ENCODE results near the gene CAVIN1.
"Not testable (repeated sequence)": the region's sequence is repeated elsewhere in the genome, so short reads cannot be mapped to it uniquely, and the experiment has no call there.

CAVIN1 gene

GRCh38 chr17:42449838-42450237 lies 26.8 kb upstream of the CAVIN1 start:
- not testable (repeated sequence) for DNase-seq (ENCODE audit: low read depth in 1 of 2, low spot score in 1 of 2); H3K27me3 ChIP-seq (ENCODE audit: insufficient read depth, poor library complexity, severe bottlenecking); H3K4me3 ChIP-seq (replicated peaks; ENCODE audit: insufficient read depth, low read length); H3K27ac ChIP-seq (replicated peaks)

GRCh38 chr17:42449176-42449575 lies 26.1 kb upstream of the CAVIN1 start:
- not testable (repeated sequence) for DNase-seq (ENCODE audit: low read depth in 1 of 2, low spot score in 1 of 2); H3K27me3 ChIP-seq (ENCODE audit: insufficient read depth, poor library complexity, severe bottlenecking); H3K27ac ChIP-seq (replicated peaks); H3K4me3 ChIP-seq (replicated peaks; ENCODE audit: insufficient read depth, low read length)

GRCh38 chr17:42442196-42442565 lies 19.1 kb upstream of the CAVIN1 start:
- TF ChIP-seq SPI1 (IDR thresholded peaks at IDR 0.05; ENCODE audit: borderline replicate concordance, low read depth) (no peak), CTCF (IDR thresholded peaks at IDR 0.05; ENCODE audit: insufficient read depth, low read length) (no peak), REST (IDR thresholded peaks at IDR 0.05; ENCODE audit: insufficient replicate concordance, low read depth) (no peak), GABPA (IDR thresholded peaks at IDR 0.05; ENCODE audit: low read depth) (no peak), POLR2AphosphoS5 (IDR thresholded peaks at IDR 0.05; ENCODE audit: low read depth) (no peak)
- Histone ChIP-seq H3K4me3 (replicated peaks; ENCODE audit: insufficient read depth, low read length) (no peak overlapping the region), H3K27me3 (ENCODE audit: insufficient read depth, poor library complexity, severe bottlenecking) (no peaks in the 10 kb centered on the region), H3K27ac (replicated peaks) (no peak overlapping the region)
- DNase-seq (ENCODE audit: low read depth in 1 of 2, low spot score in 1 of 2) = no peak

GRCh38 chr17:42441371-42442195 lies 18.5 kb upstream of the CAVIN1 start:
- Histone ChIP-seq H3K27ac (replicated peaks) (no peak overlapping the region), H3K27me3 (ENCODE audit: insufficient read depth, poor library complexity, severe bottlenecking) (no peaks in the 10 kb centered on the region), H3K4me3 (replicated peaks; ENCODE audit: insufficient read depth, low read length) (no peak overlapping the region)
- DNase-seq (ENCODE audit: low read depth in 1 of 2, low spot score in 1 of 2) = no peak
- TF ChIP-seq POLR2AphosphoS5 (IDR thresholded peaks at IDR 0.05; ENCODE audit: low read depth) (no peak), CTCF (IDR thresholded peaks at IDR 0.05; ENCODE audit: insufficient read depth, low read length) (no peak), REST (IDR thresholded peaks at IDR 0.05; ENCODE audit: insufficient replicate concordance, low read depth) (no peak), GABPA (IDR thresholded peaks at IDR 0.05; ENCODE audit: low read depth) (no peak), SPI1 (IDR thresholded peaks at IDR 0.05; ENCODE audit: borderline replicate concordance, low read depth) (no peak)

Measured in HL-60 (cell line).